GM12892 (cell line): ENCODE data around the gene UGT1A8.

Experiments used
- POLR2A ChIP-seq: IDR thresholded peaks from 2 replicates; pipeline ENCODE4 v1.6.1; 2011; ENCODE audit warnings: low read depth, low read length, control low read depth
- POLR2AphosphoS5 ChIP-seq: IDR thresholded peaks from 2 replicates; pipeline ENCODE4 v1.6.1; 2011; ENCODE audit warnings: low read depth, low read length, control low read depth

DNA sequence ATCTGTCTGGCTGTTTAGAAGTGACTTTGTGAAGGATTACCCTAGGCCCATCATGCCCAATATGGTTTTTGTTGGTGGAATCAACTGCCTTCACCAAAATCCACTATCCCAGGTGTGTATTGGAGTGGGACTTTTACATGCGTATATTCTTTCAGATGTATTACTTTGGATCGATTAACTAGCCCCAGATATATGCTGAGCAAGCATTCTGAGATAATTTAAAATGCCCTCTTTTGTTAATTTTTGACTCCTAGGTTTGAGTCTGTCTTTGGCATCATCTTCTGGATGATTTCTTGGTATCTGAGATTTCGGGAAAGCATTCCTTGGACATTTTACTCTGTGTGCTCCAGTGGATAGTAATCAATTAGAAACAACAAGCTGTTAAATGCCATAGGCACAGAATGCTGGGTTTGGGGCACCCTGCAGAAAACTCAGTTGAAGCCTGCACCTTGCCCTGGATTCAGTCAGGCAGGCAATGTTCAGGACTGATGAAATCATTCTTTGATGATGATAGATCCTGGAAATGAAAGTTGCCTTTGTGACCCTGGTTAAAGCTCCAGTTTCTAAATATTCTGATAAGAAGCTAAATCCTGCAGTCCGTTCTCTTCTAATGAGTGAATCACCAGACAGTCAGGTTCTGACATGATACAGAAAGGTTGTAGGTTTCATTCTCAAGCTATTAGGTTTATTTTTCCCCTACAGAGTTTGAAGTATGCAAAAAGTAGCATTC is 143.8 kb downstream of the UGT1A8 start:
- TF ChIP-seq POLR2AphosphoS5, result no peak
- no peak for TF ChIP-seq POLR2A
